Measurements from ENCODE around the gene CANX. TPM values are rescaled to one million over a fixed set of nuclear protein-coding genes. Genes with fewer than 3 reads are reported as not detected.
"Not testable (repeated sequence)": the region's sequence is repeated elsewhere in the genome, so short reads cannot be mapped to it uniquely, and the experiment has no call there.

The CANX gene
- total RNA-seq, 4 donors from 2014 or later = 171 to 324 (median 287) TPM

DNA sequence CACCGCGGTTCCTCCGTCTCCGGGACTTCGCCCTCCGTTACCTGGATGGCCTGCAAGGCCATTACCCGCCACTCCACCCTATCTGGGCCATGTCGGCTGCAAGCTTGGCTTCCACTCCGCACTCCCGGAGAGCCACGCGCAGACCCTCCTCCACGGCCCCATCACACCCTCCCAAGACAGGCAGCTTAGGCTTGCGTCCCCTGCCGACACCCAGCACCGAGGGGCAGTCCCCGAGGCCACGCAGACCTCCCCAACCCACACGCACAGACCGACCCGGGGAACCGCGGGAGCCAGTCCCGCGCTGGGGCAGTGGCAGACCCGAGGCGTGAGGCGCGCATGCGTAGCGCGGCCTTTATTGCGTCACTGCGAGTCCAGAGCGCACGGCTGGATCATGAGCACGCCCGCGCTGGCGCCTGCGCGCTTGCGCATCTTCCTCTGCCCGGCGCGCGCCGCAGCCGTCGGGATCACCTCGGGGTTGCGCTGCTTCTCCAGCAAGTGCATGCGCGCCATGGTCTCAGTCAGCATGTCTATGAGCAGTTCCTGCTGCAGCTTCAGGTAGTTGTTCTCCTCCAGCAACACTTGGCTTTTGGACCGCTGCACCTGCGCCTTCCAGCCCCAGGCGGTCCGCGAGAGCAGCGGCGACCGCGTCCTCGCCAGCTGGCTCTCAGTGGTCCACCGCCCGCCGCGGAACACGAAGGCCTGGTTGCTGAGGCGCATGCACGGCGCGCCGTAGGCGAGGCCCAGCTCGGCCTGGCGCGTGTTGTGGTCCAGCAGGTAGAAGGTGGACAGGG lies 20.3 kb upstream of the CANX start:
- H3K27me3 ChIP-seq = no peaks in the 10 kb centered on the region

GRCh38 chr5:179679014-179679674 lies 19.6 kb upstream of the CANX start:
- Histone ChIP-seq H3K36me3 (no peaks in the 10 kb centered on the region), H3K4me3 (peak overlapping the region; percentile 68 to 98 (median 84)), H3K4me1 (peaks cover 6 to 33% (median 11%) of the 10 kb centered on the region in 4 donors), H3K27me3 (no peaks in the 10 kb centered on the region), H3K27ac (peak overlapping the region; percentile 87 to 93 (median 92)), H3K9me3 (no peaks in the 10 kb centered on the region)
- TF ChIP-seq, protein P1, sequence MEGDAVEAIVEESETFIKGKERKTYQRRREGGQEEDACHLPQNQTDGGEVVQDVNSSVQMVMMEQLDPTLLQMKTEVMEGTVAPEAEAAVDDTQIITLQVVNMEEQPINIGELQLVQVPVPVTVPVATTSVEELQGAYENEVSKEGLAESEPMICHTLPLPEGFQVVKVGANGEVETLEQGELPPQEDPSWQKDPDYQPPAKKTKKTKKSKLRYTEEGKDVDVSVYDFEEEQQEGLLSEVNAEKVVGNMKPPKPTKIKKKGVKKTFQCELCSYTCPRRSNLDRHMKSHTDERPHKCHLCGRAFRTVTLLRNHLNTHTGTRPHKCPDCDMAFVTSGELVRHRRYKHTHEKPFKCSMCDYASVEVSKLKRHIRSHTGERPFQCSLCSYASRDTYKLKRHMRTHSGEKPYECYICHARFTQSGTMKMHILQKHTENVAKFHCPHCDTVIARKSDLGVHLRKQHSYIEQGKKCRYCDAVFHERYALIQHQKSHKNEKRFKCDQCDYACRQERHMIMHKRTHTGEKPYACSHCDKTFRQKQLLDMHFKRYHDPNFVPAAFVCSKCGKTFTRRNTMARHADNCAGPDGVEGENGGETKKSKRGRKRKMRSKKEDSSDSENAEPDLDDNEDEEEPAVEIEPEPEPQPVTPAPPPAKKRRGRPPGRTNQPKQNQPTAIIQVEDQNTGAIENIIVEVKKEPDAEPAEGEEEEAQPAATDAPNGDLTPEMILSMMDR (IDR thresholded peaks at IDR 0.05) = peak in 4 of 6 experiments; percentile 12 to 35 (median 26)
- no peak for TF ChIP-seq POLR2A (IDR thresholded peaks at IDR 0.05)
- DNase-seq = peak; percentile 67 to 94 (median 92)

More for the DNA sequence above, 20.3 kb upstream of the CANX start:
- H3K4me3 ChIP-seq = peak overlapping the region; percentile 68 to 98 (median 84)
- H3K9me3 ChIP-seq = no peaks in the 10 kb centered on the region
- DNase-seq = peak; percentile 91 to 98 (median 96)
- TF ChIP-seq POLR2A (IDR thresholded peaks at IDR 0.05) = peak; percentile 80 to 90
- TF ChIP-seq, protein P1 (IDR thresholded peaks at IDR 0.05) = peak in 3 of 6 experiments; percentile 14 to 36 (median 20)
- H3K36me3 ChIP-seq = no peaks in the 10 kb centered on the region
- H3K4me1 ChIP-seq = peaks cover 6 to 33% (median 11%) of the 10 kb centered on the region in 4 donors
- H3K27ac ChIP-seq = peak overlapping the region; percentile 87 to 93 (median 92)

DNA sequence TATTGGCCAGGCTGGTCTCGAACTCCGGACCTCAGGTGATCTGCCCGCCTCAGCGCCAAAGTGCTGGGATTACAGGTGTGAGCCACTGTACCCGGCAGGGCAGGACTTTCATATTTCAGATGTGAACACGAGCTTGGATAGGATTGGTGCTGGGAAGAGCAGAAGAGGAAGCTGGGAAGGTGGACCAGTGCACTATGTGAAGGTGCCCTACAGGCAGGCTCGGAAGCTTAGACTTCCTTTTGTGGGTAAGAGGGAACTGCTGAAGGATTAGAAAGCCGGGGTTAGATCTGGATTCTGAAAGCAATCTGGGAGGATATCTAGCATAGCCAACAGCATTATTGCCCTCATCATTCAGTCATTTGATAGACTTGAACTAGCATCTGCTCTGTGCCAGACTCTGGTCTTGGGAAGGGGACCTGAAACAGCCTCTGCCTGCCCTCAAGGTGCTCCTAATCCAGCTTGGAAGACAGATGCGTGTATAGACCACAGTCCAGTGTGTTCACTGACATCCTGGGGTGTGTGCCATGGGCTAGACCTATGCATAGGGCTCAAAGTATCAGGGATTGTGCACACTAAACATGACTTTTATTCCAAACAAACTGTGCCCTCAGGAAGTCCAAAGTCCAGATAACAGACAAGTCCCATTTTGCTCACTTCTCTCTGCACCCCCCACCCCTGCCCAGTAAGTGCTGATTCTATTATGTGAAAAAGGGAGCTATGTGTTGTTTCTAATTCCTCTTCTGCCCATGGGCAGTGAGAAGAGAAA lies 18.6 kb upstream of the CANX start:
- Histone ChIP-seq H3K4me1 (peaks cover 6 to 33% (median 11%) of the 10 kb centered on the region in 4 donors), H3K27ac (peak overlapping the region in 1 of 4 donors; percentile 10), H3K4me3 (no peak overlapping the region), H3K27me3 (no peaks in the 10 kb centered on the region), H3K36me3 (no peaks in the 10 kb centered on the region), H3K9me3 (no peaks in the 10 kb centered on the region)
- no peak for DNase-seq
- TF ChIP-seq, protein P1 (IDR thresholded peaks at IDR 0.05) = no peak
- TF ChIP-seq POLR2A (IDR thresholded peaks at IDR 0.05) = no peak

DNA sequence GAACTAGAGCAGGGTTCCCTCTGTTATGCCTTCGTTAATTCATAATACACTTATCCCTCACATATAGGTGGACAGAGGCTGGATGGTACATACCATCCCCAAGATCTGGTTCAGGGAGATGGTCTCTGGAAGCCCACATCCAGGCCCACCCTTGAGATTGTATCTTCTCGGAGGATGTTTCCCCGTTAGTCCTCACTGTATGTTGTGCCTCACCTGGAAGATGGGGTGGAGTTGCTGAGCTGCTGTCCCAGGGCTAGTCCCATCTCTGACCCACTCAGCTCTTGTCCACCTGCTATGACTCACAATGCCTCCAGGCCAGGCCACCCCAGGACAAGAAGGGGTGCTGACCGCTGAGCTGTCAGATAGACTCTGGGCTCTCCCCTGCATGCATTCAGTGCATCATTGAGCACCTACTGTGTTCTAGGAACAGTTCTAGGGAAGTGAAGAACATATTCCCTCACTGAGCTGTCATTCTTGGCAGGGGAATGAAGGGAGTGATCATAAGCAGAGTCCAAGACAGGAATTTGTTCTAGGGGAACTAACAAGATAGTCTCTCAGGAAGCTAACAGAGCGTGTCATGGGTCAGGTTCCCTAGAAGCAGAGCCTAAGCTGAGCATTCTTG lies 17.9 kb upstream of the CANX start, which contains the start of gene CBY3:
TSS of gene CBY3 (minus strand) at position 255 of the 622 bp plus-strand sequence. CDS start at position 139, 116 bp downstream.
- Histone ChIP-seq H3K27me3 (no peaks in the 10 kb centered on the region), H3K9me3 (no peaks in the 10 kb centered on the region), H3K36me3 (no peaks in the 10 kb centered on the region), H3K27ac (peak within 1 kb of the TSS in 1 of 4 donors; percentile 10), H3K4me3 (no peak within 1 kb of the TSS), H3K4me1 (peaks cover 6 to 33% (median 11%) of the 10 kb centered on the region in 4 donors)
- TF ChIP-seq, protein P1 (IDR thresholded peaks at IDR 0.05) = no peak
- no peak for TF ChIP-seq POLR2A (IDR thresholded peaks at IDR 0.05)
- no peak for DNase-seq

GRCh38 chr5:179689212-179689611 lies 9.6 kb upstream of the CANX start:
- not testable (repeated sequence) for H3K27me3 ChIP-seq, H3K36me3 ChIP-seq, H3K4me1 ChIP-seq, H3K4me3 ChIP-seq, H3K27ac ChIP-seq, H3K9me3 ChIP-seq, DNase-seq
